Panc1 (cell line): ENCODE data around the gene ERO1B. TPM values are rescaled to one million over a fixed set of nuclear protein-coding genes. Genes with fewer than 3 reads are reported as not detected.
A peak's percentile ranks its signal among the peaks of the same experiment; 100 is the strongest.

Source experiments
- ATAC-seq: fragments of 200-7000 bp; cut with Tn5 transposase; 2 replicates; pipeline ENCODE4 v1.9.1; 2020; ENCODE audit warnings: mild to moderate bottlenecking, moderate library complexity
- BruUV-seq: library from RNA; stranded (reverse); fragments of 400-500 nt; replicated peaks from 2 replicates; lab custom pipeline; 2021; lab: Mats Ljungman, UMichigan
- CTCF ChIA-PET: fragments of 300-600 bp; sonication (Branson Sonifier 250); formaldehyde crosslinking; loops from one replicate; lab custom pipeline; 2022; ENCODE audit warnings: antibody characterized with exemption; lab: Charles Lee
- POLR2A ChIA-PET: fragments of 300-600 bp; sonication (Branson Sonifier 250); formaldehyde crosslinking; loops from one replicate; lab custom pipeline; 2022; ENCODE audit warnings: antibody characterized with exemption; lab: Charles Lee
- DNase-seq: peaks from one replicate; pipeline ENCODE4 v3.0.0-alpha.2; 2010; ENCODE audit warnings: low read depth, low spot score
- H3K27ac ChIP-seq: 2 replicates; pipeline ENCODE4 v1.5.1; 2011; ENCODE audit warnings: mild to moderate bottlenecking, low read length, inconsistent platforms
- H3K27me3 ChIP-seq: fragments of 200-500 bp; sonication (Bioruptor generic); 2 replicates; pipeline ENCODE4 v1.6.0; 2014; ENCODE audit warnings: low read length, inconsistent platforms; ENCODE audit not compliant: control insufficient read depth, insufficient read depth
- H3K36me3 ChIP-seq: fragments of 200-500 bp; sonication (Bioruptor generic); 2 replicates; pipeline ENCODE4 v1.5.1; 2014; ENCODE audit warnings: inconsistent platforms, mild to moderate bottlenecking, low read length, moderate library complexity; ENCODE audit not compliant: control insufficient read depth, insufficient read depth
- H3K4me1 ChIP-seq: 2 replicates; pipeline ENCODE4 v1.5.1; 2011; ENCODE audit warnings: inconsistent platforms, mild to moderate bottlenecking, low read length, moderate library complexity; ENCODE audit not compliant: control insufficient read depth, insufficient read depth
- H3K4me3 ChIP-seq, 2 experiments: 2 replicates each; pipeline ENCODE4 v1.5.1; 2011 to 2012; ENCODE audit warnings: low read depth in 2 of 2, low read length in 2 of 2, mild to moderate bottlenecking in 2 of 2, inconsistent platforms in 1 of 2, moderate library complexity in 1 of 2
- H3K9me3 ChIP-seq: fragments of 200-500 bp; sonication (Bioruptor generic); 2 replicates; pipeline ENCODE4 v1.5.1; 2014; ENCODE audit warnings: low read depth, mild to moderate bottlenecking, inconsistent platforms, low read length, moderate library complexity; ENCODE audit not compliant: control insufficient read depth, insufficient read depth
- POLR2AphosphoS5 ChIP-seq: IDR thresholded peaks from 2 replicates; pipeline ENCODE4 v1.6.1; 2012; ENCODE audit warnings: mild to moderate bottlenecking, low read depth, low read length, moderate library complexity
- REST ChIP-seq, 2 experiments: IDR thresholded peaks; 2 replicates each; pipeline ENCODE4 v1.6.1; 2011 to 2012; ENCODE audit warnings: low read depth in 2 of 2, control low read depth in 1 of 2, low read length in 1 of 2, mild to moderate bottlenecking in 1 of 2, moderate library complexity in 1 of 2; ENCODE audit not compliant: insufficient read depth in 1 of 2
- SIN3A ChIP-seq: IDR thresholded peaks from 2 replicates; pipeline ENCODE4 v1.6.1; 2012; ENCODE audit warnings: low read depth, mild to moderate bottlenecking, low read length, moderate library complexity, borderline replicate concordance; ENCODE audit not compliant: insufficient read depth
- TCF7L2 ChIP-seq: IDR thresholded peaks from 2 replicates; pipeline ENCODE4 v1.6.1; 2011; ENCODE audit warnings: mild to moderate bottlenecking, low read depth, low read length, inconsistent platforms
- in situ Hi-C: cut with HindIII; loops from 2 replicates; pipeline ENCODE4 v1.10.0; 2016; ENCODE audit warnings: low sequenced_read_pairs, low pct_unique_long_range_greater_than_20kb
- intact Hi-C: fragments of 100-400 bp; cut with micrococcal nuclease; formaldehyde crosslinking; loops from one replicate; pipeline ENCODE4 v1.10.0; 2022; ENCODE audit not compliant: unreplicated experiment
- total RNA-seq: library from RNA; stranded (reverse); gene quantifications from one replicate; pipeline ENCODE4 v1.2.1, GENCODE V29; 2021; ENCODE audit not compliant: unreplicated experiment
- TF ChIP-seq, protein P1 (sequence below): fragments of 450-650 bp; IDR thresholded peaks from 2 replicates; pipeline ENCODE4 v1.5.1; 2017; ENCODE audit warnings: mild to moderate bottlenecking

Gene ERO1B
- total RNA-seq, 1 experiment from 2014 or later, result 19.9 TPM

- no peaks in the 10 kb centered on the region for H3K27me3 ChIP-seq
- CTCF ChIA-PET, result no interaction called here
- DNase-seq, result no peak
- intact Hi-C loops, result no loop called here
- H3K27ac ChIP-seq, result no peak overlapping the region
- no peaks in the 10 kb centered on the region for H3K36me3 ChIP-seq
- TF ChIP-seq, protein P1, sequence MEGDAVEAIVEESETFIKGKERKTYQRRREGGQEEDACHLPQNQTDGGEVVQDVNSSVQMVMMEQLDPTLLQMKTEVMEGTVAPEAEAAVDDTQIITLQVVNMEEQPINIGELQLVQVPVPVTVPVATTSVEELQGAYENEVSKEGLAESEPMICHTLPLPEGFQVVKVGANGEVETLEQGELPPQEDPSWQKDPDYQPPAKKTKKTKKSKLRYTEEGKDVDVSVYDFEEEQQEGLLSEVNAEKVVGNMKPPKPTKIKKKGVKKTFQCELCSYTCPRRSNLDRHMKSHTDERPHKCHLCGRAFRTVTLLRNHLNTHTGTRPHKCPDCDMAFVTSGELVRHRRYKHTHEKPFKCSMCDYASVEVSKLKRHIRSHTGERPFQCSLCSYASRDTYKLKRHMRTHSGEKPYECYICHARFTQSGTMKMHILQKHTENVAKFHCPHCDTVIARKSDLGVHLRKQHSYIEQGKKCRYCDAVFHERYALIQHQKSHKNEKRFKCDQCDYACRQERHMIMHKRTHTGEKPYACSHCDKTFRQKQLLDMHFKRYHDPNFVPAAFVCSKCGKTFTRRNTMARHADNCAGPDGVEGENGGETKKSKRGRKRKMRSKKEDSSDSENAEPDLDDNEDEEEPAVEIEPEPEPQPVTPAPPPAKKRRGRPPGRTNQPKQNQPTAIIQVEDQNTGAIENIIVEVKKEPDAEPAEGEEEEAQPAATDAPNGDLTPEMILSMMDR, result no peak
- TF ChIP-seq POLR2AphosphoS5 (no peak), SIN3A (no peak), REST (IDR thresholded peaks at IDR 0.05; ENCODE audit: insufficient read depth in 1 of 2, low read depth in 2 of 2, low read length in 1 of 2) (no peak)
- no peak for ATAC-seq
- H3K4me1 ChIP-seq, result no peaks in the 10 kb centered on the region
- in situ Hi-C loops, result no loop called here
- POLR2A ChIA-PET, result no interaction called here
- H3K9me3 ChIP-seq, result no peaks in the 10 kb centered on the region
- BruUV-seq, result no TSS peak
- no peak overlapping the region for H3K4me3 ChIP-seq
These were observed 96.1 kb downstream of the ERO1B start for GRCh38 chr1:236185687-236186086.

GRCh38 chr1:236181059-236181458 is 100.7 kb downstream of the ERO1B start:
- Histone ChIP-seq H3K4me1 (no peaks in the 10 kb centered on the region), H3K4me3 (no peak overlapping the region), H3K9me3 (no peaks in the 10 kb centered on the region), H3K27ac (no peak overlapping the region), H3K36me3 (no peaks in the 10 kb centered on the region), H3K27me3 (no peaks in the 10 kb centered on the region)
- ATAC-seq (no peak; the same call in 1 of the 2 replicates), DNase-seq (peak; percentile 20)
- ChIA-PET CTCF (no interaction called here), POLR2A (interaction anchor here (0.6 kb wide), 1 partner anchor 28 kb away, joined by 3 read pairs; no protein-coding TSS in a partner anchor)
- TF ChIP-seq POLR2AphosphoS5, result no peak
- TF ChIP-seq, protein P1, result no peak
- no peak for TF ChIP-seq TCF7L2
- no peak for TF ChIP-seq SIN3A
- TF ChIP-seq REST (IDR thresholded peaks at IDR 0.05; ENCODE audit: insufficient read depth in 1 of 2, low read depth in 2 of 2, low read length in 1 of 2), result no peak
- intact Hi-C loops (no loop called here), in situ Hi-C loops (no loop called here)
- no TSS peak for BruUV-seq
